GM18502 (cell line): ENCODE measurements around the gene CROT.
A peak's percentile ranks its signal among the peaks of the same experiment; 100 is the strongest.

Experiments
- ATAC-seq: cut with Tn5 transposase; IDR thresholded peaks from one replicate; pipeline ENCODE4 v1.9.1; 2021; ENCODE audit warnings: mild to moderate bottlenecking; ENCODE audit not compliant: unreplicated experiment, poor library complexity

CROT gene

GRCh38 chr7:87413951-87414793 is 68.7 kb downstream of the CROT start:
- ATAC-seq, result no peak

- no peak for ATAC-seq
Observed at GRCh38 chr7:87414794-87415188, 69.3 kb downstream of the CROT start.

GRCh38 chr7:87416682-87417587 is 71.5 kb downstream of the CROT start:
- peak; percentile 88 for ATAC-seq

- no peak for ATAC-seq
Observed at GRCh38 chr7:87420173-87420572, 74.7 kb downstream of the CROT start.

- ATAC-seq, result no peak
Observed at GRCh38 chr7:87424075-87424474, 78.6 kb downstream of the CROT start.

GRCh38 chr7:87426160-87426559 is 80.7 kb downstream of the CROT start:
- peak; percentile 83 for ATAC-seq

- ATAC-seq, result no peak
Observed at GRCh38 chr7:87427288-87427687, 81.8 kb downstream of the CROT start.

GRCh38 chr7:87432536-87432935 is 87.1 kb downstream of the CROT start:
- no peak for ATAC-seq

GRCh38 chr7:87435546-87435945 is 90.1 kb downstream of the CROT start:
- peak; percentile 55 for ATAC-seq

GRCh38 chr7:87445897-87446296 is 100.4 kb downstream of the CROT start:
- ATAC-seq, result peak; percentile 97

- no peak for ATAC-seq
Observed at GRCh38 chr7:87447116-87447635, 101.7 kb downstream of the CROT start.

GRCh38 chr7:87448388-87448787 is 102.9 kb downstream of the CROT start:
- peak; percentile 35 for ATAC-seq
